GM10847 (cell line): ENCODE data around the gene MEF2B.

Experiments used
- POLR2A ChIP-seq: IDR thresholded peaks from 2 replicates; pipeline ENCODE4 v1.6.1; 2011; ENCODE audit not compliant: insufficient read length; ENCODE audit errors: extremely low read depth

MEF2B gene

GRCh38 chr19:19170053-19170872 is at the start of gene MEF2B:
Gene MEF2B (minus strand): TSS chr19:19170263. CDS start chr19:19150735, 19,528 bp downstream.
- peak; percentile 95 for TF ChIP-seq POLR2A

- no peak for TF ChIP-seq POLR2A
These were observed 48.8 kb upstream of the MEF2B start for GRCh38 chr19:19218911-19219310.

DNA sequence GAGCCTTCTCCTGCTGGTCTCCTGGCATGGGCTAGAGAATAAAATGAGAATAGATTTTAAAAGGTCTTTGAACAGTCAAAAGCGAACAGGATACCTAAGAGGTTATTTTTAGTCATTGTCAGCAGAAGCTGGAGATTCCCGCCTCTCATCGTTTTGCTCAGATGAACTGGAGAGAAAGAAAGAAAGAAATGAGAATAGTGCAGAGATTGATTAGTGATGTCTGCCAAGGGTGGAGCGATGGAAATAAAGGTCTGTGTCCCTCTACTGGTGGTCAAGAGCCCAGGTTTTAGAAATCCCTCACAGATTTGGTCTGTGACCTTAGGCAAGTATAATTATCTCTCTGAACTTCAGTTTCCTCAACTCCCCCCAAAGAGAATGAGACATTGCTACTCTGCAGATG is 47.0 kb upstream of the MEF2B start:
- TF ChIP-seq POLR2A, result no peak

DNA sequence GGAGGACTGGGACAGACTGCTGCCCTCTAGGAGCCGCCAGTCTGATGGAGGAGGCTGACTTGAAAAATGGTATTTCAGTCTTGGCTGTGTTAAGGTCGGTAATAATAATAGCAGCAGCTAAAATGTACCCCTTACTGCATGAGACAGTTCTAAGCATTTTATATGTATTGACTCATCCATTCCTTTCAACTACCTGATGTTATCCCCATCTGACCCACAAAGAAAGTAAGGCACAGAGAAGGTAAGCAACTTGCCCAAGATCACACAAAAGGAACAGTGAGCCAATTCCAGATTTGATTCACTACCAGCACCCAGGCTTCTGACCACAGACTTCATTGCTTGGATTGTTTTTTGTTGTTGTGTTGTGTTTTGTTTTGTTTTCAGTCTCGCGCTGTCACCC is 45.7 kb upstream of the MEF2B start:
- TF ChIP-seq POLR2A, result no peak

GRCh38 chr19:19214892-19215291 is 44.8 kb upstream of the MEF2B start:
- no peak for TF ChIP-seq POLR2A

DNA sequence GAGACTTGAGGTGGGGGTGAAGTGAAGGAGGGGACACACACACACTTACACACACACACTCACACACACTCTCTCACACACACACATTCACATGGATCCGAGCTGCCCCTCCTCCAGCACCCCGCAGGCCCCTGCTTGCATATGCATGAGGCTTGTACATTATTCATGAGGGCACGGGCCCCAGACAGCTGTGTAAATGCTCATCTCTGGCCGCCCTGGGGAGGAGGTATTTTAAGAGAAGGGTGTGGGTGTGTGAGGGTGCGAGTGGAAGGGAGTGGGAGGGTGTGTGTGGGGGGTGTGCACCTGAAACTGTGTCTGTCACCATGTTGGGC is 44.1 kb upstream of the MEF2B start:
- no peak for TF ChIP-seq POLR2A

GRCh38 chr19:19213426-19214158 is 43.5 kb upstream of the MEF2B start:
- TF ChIP-seq POLR2A, result no peak

DNA sequence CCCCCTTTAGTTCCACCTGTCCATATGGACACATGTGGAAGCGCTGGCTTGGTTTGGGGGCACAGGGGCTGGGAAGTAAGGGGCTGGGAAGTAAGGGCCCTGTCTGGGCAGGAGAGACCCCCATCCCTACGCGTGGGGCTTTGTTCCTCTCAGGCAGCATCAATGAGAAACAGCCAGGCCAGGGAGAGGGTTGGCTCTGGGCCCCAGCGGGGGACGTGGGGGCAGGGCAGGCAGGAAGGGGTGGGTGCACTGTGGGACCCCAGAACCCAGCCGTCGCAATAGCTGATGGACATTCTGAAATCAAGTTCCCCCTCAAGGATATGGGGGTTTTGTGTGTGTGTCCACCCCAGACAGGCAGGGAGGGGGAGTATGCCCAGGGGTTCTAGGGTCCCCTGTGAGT is 42.9 kb upstream of the MEF2B start:
- no peak for TF ChIP-seq POLR2A

- TF ChIP-seq POLR2A, result no peak
These were observed 41.7 kb upstream of the MEF2B start, which contains the start of gene NCAN for GRCh38 chr19:19211499-19212420. Gene NCAN (plus strand): TSS chr19:19211958. CDS start chr19:19216954, 4,996 bp downstream.

DNA sequence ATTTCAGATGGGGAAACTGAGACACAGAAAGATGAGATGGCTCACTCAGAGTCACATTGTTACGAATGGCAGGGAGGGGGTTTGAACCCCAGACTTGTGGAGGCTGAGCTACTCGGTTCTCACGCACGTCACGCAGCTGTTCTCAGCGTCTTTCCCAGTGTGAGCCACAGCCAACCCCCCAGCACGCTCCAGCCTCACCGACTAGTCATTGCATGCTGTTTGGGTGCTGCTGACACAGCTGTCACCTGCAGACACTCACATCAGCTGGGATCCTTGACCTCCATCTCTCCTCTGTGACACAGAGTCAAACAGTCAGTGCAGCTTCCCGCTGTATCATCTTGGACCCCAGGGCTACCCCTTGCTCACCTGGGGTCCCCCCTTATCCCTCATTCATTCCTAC is 39.3 kb upstream of the MEF2B start:
- no peak for TF ChIP-seq POLR2A

- TF ChIP-seq POLR2A, result no peak
These were observed 37.8 kb upstream of the MEF2B start for GRCh38 chr19:19207637-19208572.

DNA sequence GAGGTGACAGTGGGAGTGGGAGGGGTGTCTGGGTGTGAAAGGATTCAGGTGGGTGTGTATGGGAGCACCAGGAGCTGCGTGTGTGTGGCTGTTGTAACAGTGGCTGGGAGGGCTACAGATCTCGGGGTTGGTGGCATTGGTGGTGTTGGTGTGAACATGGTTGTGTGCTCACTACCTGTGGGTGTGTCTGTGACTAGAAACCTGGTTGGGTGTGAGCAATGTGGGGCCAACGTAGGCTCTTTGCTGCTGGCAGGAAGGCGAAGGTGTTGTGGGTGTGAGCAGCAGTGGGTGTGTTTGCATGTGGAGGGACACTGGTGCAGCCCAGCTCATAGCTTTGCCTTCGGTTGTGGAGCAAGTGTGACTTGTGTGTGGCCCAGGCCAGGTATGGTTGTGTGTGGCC is 36.9 kb upstream of the MEF2B start:
- TF ChIP-seq POLR2A, result no peak

DNA sequence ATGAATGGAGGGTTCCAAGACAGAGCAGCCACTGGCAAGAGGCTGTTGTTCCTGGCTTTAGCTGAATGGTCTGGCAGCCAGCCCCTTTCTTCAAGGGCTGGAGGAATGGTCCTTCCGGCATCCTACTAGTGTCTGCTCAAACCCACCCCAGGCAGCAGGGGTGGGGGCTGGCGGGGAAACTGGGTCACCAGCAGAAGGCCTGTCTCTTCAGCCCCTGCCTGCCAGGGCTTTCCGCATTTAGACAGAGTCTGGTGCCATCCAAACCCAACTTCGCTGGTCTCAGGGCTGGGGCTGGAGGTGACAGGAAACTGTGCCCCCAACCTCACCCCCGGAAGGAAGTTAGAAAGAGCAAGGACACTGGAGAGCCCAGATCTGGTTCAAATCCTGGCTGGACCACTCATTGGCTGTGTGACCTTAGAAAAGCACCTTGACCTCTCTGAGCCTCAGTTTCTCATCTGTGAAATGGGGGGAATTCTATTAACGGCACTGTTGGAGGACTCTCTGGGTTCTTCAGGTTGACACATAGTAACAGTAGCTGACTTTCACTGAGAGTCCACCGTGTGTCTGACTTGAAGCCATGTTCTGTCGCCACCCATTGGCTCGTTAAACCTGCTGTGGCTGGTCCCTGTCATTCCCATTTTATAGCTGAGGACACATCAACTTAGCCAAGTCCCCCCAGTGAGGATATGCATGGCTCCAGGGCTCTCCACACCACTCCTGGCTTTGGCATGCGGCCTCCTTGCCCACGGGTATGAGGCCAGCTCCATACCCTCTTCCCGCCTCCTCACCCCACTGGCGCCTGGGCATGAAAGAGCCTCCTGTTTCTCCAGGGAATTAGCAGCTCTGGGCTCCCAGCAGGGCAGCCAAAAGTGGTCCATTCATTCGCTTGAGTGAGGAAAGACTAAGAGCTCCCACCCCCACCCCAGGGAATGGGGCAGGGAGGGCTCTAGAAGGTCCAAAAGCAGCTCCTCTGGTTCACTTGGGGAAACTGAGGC is 35.6 kb upstream of the MEF2B start:
- TF ChIP-seq POLR2A, result no peak
